Activated naive CD8-positive, alpha-beta T cell treated with anti-CD3 and anti-CD28 coated beads, Interleukin-2, amount 10 ng/mL, durations not matched to agents 7 days and 5 days (primary cell): ENCODE measurements around the gene NUP93. TPM values are rescaled to one million over a fixed set of nuclear protein-coding genes. Genes with fewer than 3 reads are reported as not detected.

ENCODE experiments used
- ATAC-seq: fragments of 150-1000 bp; cut with Tn5 transposase; one replicate; pipeline ENCODE4 v1.10.0; 2021; ENCODE audit warnings: low read depth, moderate library complexity
- POLR2A ChIA-PET: fragments of 350-600 bp; sonication (Branson Sonifier 250); formaldehyde crosslinking; loops from one replicate; lab custom pipeline; 2021; ENCODE audit warnings: antibody characterized with exemption; lab: Charles Lee
- DNase-seq: peaks from one replicate; pipeline ENCODE4 v3.0.0; 2021
- H3K27ac Mint-ChIP-seq: one replicate; pipeline ENCODE4 v1.8.0; 2022; ENCODE audit warnings: mild to moderate bottlenecking, mixed read lengths
- H3K27me3 Mint-ChIP-seq: one replicate; pipeline ENCODE4 v1.8.0; 2022; ENCODE audit warnings: mild to moderate bottlenecking, moderate library complexity, mixed read lengths
- H3K36me3 Mint-ChIP-seq: one replicate; pipeline ENCODE4 v1.8.0; 2021; ENCODE audit warnings: mild to moderate bottlenecking, mixed read lengths
- H3K4me1 Mint-ChIP-seq: one replicate; pipeline ENCODE4 v1.8.0; 2021; ENCODE audit warnings: mixed read lengths
- H3K4me3 Mint-ChIP-seq: one replicate; pipeline ENCODE4 v1.8.0; 2022; ENCODE audit warnings: mild to moderate bottlenecking, moderate library complexity, mixed read lengths
- H3K9me3 Mint-ChIP-seq: one replicate; pipeline ENCODE4 v1.8.0; 2021; ENCODE audit warnings: mixed read lengths
- total RNA-seq, 2 experiments: library from RNA; stranded (reverse); gene quantifications; one replicate each; pipeline ENCODE4 v1.2.3, GENCODE V29; 2021

Gene NUP93
- total RNA-seq, 2 experiments from 2014 or later: 89.5 to 92.5 TPM

DNA sequence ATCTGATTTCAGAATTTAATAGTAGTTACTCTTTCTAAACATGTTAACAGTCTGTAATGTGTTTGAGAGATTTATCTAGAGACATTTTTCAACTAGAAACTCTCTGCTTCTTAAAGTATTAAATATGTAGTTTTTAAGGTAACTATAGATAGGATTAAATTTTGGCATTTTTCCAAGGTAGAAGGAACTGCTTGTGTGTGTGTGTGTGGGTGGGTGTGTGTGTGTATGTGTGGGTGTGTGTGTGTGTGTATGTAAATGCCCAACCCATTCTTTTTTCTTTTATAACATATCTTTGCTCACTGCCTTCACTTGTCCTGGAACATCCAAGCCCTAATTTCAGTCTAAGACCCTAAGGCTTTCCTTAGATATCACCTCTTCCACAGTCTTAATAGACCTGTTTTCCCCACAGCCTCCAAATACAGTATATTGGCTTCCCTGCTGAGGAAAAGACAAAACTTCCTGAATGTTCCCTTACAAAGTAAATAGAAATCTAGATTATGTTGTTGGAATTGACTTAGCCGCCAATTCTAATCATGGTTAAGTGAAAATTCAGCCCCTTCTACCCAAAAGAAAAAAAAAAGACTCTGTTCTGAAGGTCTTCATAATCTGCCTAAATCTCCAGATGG, 33.5 kb downstream of the NUP93 start:
- DNase-seq: no peak
- Mint-ChIP-seq H3K27me3 (no peaks in the 10 kb centered on the region), H3K27ac (no peak overlapping the region), H3K36me3 (peaks cover 28% of the 10 kb centered on the region), H3K4me3 (no peak overlapping the region), H3K9me3 (no peaks in the 10 kb centered on the region), H3K4me1 (peaks cover 6% of the 10 kb centered on the region)
- POLR2A ChIA-PET: no interaction called here
- ATAC-seq: no peak

GRCh38 chr16:56764835-56765234, 34.9 kb downstream of the NUP93 start:
- POLR2A ChIA-PET: no interaction called here
- H3K9me3 Mint-ChIP-seq: no peaks in the 10 kb centered on the region
- no peak overlapping the region for H3K27ac Mint-ChIP-seq
- no peak for ATAC-seq
- peaks cover 3% of the 10 kb centered on the region for H3K4me1 Mint-ChIP-seq
- H3K4me3 Mint-ChIP-seq: no peak overlapping the region
- no peak for DNase-seq
- no peaks in the 10 kb centered on the region for H3K27me3 Mint-ChIP-seq
- peaks cover 15% of the 10 kb centered on the region for H3K36me3 Mint-ChIP-seq

- Mint-ChIP-seq H3K4me1 (peaks cover 3% of the 10 kb centered on the region), H3K4me3 (no peak overlapping the region)
These were observed 36.0 kb downstream of the NUP93 start for GRCh38 chr16:56765949-56766348.

DNA sequence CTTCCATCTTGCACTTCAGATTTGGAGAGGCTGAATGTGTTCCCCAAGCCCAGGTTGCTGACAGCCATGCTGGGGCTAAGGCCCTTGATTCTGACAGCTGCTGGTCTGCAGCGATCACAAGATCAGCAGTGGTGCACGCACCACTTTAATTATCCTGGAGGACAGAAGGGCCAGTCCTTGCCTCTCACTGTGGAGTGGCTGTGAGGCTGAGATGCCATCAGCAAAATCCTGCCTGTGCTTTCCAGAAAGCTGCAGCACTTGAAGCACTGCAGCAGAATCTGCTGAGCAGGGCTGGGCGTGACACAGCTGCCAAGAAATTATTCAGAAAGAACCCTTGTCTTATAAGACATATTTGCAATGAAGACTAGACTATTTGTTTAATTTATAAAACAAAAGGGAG, 37.1 kb downstream of the NUP93 start:
- Mint-ChIP-seq H3K4me1 (peaks cover 10% of the 10 kb centered on the region), H3K9me3 (no peaks in the 10 kb centered on the region), H3K27me3 (no peaks in the 10 kb centered on the region), H3K4me3 (no peak overlapping the region), H3K36me3 (peaks cover 13% of the 10 kb centered on the region), H3K27ac (no peak overlapping the region)
- DNase-seq (no peak), ATAC-seq (no peak)
- POLR2A ChIA-PET: no interaction called here

More at GRCh38 chr16:56765949-56766348, 36.0 kb downstream of the NUP93 start:
- no peak overlapping the region for H3K27ac Mint-ChIP-seq
- H3K27me3 Mint-ChIP-seq: no peaks in the 10 kb centered on the region
- H3K9me3 Mint-ChIP-seq: no peaks in the 10 kb centered on the region
- ATAC-seq (no peak), DNase-seq (no peak)
- H3K36me3 Mint-ChIP-seq: peaks cover 16% of the 10 kb centered on the region
- POLR2A ChIA-PET: no interaction called here

GRCh38 chr16:56769677-56770076, 39.7 kb downstream of the NUP93 start:
- peaks cover 7% of the 10 kb centered on the region for H3K36me3 Mint-ChIP-seq
- H3K27me3 Mint-ChIP-seq: no peaks in the 10 kb centered on the region
- H3K4me3 Mint-ChIP-seq: no peak overlapping the region
- no peak for DNase-seq
- H3K4me1 Mint-ChIP-seq: peaks cover 21% of the 10 kb centered on the region
- ATAC-seq: no peak
- POLR2A ChIA-PET: no interaction called here
- no peak overlapping the region for H3K27ac Mint-ChIP-seq
- no peaks in the 10 kb centered on the region for H3K9me3 Mint-ChIP-seq

DNA sequence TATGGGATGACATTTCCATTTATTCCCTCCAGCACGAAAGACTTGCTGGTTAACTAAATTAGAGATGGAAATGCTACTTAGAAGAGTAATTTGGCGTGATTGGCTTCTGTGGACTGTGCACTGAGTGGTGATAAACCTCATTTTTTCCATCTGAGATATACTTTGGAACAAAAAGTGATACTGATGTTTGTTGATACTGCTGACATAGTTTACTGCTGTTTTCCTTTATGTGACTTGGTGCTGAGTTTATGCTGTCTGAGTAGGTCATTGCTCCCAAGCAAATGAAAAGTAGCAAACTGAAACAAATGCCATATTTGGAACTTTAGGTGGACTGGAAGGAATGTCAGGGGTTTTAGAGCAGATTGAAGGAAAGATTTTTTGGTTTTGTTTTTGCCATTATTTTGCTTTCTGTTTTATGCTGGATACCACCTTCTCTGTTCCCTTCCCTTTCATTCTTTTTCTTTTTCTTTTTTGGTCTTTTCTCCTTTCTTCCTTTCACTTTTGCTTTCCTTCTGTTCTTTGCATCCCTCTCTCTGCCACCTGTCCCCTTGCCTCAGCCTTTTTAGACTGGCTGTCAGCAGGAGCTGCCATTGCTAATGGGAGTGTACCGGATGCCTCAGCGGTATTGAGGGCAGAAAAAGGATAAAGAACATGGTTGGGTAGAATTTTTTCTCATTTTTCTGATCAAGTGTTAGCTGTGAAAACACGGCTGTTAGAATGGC, 41.8 kb downstream of the NUP93 start:
- no peaks in the 10 kb centered on the region for H3K9me3 Mint-ChIP-seq
- ATAC-seq: peak; percentile 47
- peak overlapping the region; percentile 78 for H3K27ac Mint-ChIP-seq
- peaks cover 7% of the 10 kb centered on the region for H3K36me3 Mint-ChIP-seq
- peak overlapping the region; percentile 68 for H3K4me3 Mint-ChIP-seq
- peaks cover 21% of the 10 kb centered on the region for H3K4me1 Mint-ChIP-seq
- POLR2A ChIA-PET: no interaction called here
- DNase-seq: no peak
- H3K27me3 Mint-ChIP-seq: no peaks in the 10 kb centered on the region

DNA sequence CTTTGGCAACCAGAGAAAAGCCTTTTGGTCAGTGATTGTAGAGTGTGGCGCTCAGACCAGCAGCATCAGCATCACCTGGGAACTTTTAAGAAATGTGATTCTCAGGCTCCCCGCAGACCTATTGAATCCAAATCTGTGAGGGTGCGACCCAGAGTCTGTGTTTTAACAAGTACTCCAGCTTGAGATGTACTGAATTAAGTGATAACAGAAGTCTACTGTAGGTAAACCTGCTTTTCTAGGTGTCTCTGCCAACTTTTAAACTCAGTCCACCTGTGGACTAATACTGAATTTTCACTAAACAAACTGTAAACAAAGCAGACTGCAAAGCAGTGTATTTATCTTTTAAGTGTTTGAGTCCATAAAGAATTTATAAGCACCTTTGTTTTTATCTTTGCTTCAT, 43.6 kb downstream of the NUP93 start:
- no peak for DNase-seq
- peaks cover 21% of the 10 kb centered on the region for H3K4me1 Mint-ChIP-seq
- H3K27ac Mint-ChIP-seq: no peak overlapping the region
- POLR2A ChIA-PET: no interaction called here
- H3K27me3 Mint-ChIP-seq: no peaks in the 10 kb centered on the region
- no peaks in the 10 kb centered on the region for H3K9me3 Mint-ChIP-seq
- ATAC-seq: no peak
- peaks cover 9% of the 10 kb centered on the region for H3K36me3 Mint-ChIP-seq
- H3K4me3 Mint-ChIP-seq: no peak overlapping the region

- H3K4me3 Mint-ChIP-seq: no peak overlapping the region
- no peak overlapping the region for H3K27ac Mint-ChIP-seq
- POLR2A ChIA-PET: interaction anchor here (0.6 to 0.7 kb wide), 2 partner anchors 9 to 84 kb away, joined by 3 read pairs; no protein-coding TSS in a partner anchor
- peaks cover 10% of the 10 kb centered on the region for H3K36me3 Mint-ChIP-seq
- ATAC-seq (no peak), DNase-seq (no peak)
- no peaks in the 10 kb centered on the region for H3K9me3 Mint-ChIP-seq
- H3K27me3 Mint-ChIP-seq: no peaks in the 10 kb centered on the region
- H3K4me1 Mint-ChIP-seq: peaks cover 21% of the 10 kb centered on the region
These were observed 44.2 kb downstream of the NUP93 start for GRCh38 chr16:56774016-56774680.

DNA sequence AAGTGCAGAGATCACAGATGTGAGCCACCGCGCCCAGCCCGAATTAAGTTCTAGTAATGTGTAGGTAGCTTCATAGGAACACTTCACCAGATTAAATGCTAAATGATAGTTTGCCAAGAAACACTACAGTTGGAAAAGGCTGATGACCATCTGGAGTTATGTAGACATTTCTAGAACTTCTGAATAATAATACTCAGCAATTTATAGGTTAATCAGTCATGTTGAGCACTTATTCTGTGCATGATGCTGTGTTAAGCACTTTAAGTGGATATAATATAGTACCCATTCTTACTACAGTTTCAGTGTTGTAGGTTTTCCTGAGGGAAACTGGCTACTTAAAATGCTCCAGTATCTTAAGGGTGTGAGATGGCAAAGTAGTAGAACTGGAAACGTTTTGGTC, 45.2 kb downstream of the NUP93 start:
- POLR2A ChIA-PET: no interaction called here
- Mint-ChIP-seq H3K9me3 (no peaks in the 10 kb centered on the region), H3K4me3 (no peak overlapping the region), H3K4me1 (peaks cover 24% of the 10 kb centered on the region), H3K36me3 (peaks cover 8% of the 10 kb centered on the region), H3K27ac (no peak overlapping the region), H3K27me3 (peaks cover 2% of the 10 kb centered on the region)
- ATAC-seq (no peak), DNase-seq (no peak)

DNA sequence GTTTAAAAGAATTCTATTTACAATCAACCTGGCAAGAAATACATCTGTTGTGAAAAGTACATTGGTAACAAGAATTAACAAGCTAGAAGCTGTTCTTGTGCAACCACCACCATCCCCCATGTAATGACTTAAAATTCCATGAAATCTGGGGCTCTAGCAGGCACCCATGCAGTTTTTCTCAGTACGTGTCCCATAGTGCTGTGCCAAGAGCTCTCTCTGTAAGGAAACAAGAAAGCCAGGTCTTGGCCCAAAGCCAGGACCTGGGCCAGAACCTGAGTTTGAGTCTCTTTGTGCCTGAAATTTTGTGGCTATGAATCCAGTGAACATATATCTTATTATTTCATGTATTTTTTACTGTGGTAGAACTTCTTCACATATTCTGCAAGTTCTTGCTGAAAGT, 46.6 kb downstream of the NUP93 start:
- peaks cover 2% of the 10 kb centered on the region for H3K27me3 Mint-ChIP-seq
- no peak overlapping the region for H3K4me3 Mint-ChIP-seq
- DNase-seq (no peak), ATAC-seq (no peak)
- peaks cover 31% of the 10 kb centered on the region for H3K4me1 Mint-ChIP-seq
- POLR2A ChIA-PET: no interaction called here
- H3K9me3 Mint-ChIP-seq: no peaks in the 10 kb centered on the region
- H3K27ac Mint-ChIP-seq: no peak overlapping the region
- peaks cover 6% of the 10 kb centered on the region for H3K36me3 Mint-ChIP-seq

GRCh38 chr16:56777001-56777400, 47.1 kb downstream of the NUP93 start:
- POLR2A ChIA-PET: no interaction called here
- Mint-ChIP-seq H3K27me3 (peaks cover 2% of the 10 kb centered on the region), H3K27ac (no peak overlapping the region), H3K9me3 (no peaks in the 10 kb centered on the region), H3K4me3 (no peak overlapping the region), H3K36me3 (peaks cover 6% of the 10 kb centered on the region), H3K4me1 (peaks cover 29% of the 10 kb centered on the region)
- no peak for ATAC-seq
- no peak for DNase-seq

GRCh38 chr16:56777482-56777881, 47.6 kb downstream of the NUP93 start:
- H3K27me3 Mint-ChIP-seq: peaks cover 2% of the 10 kb centered on the region
- POLR2A ChIA-PET: no interaction called here
- peaks cover 24% of the 10 kb centered on the region for H3K4me1 Mint-ChIP-seq
- no peak overlapping the region for H3K27ac Mint-ChIP-seq
- peaks cover 6% of the 10 kb centered on the region for H3K36me3 Mint-ChIP-seq
- DNase-seq (no peak), ATAC-seq (no peak)
- no peaks in the 10 kb centered on the region for H3K9me3 Mint-ChIP-seq
- no peak overlapping the region for H3K4me3 Mint-ChIP-seq

- DNase-seq: no peak
- Mint-ChIP-seq H3K36me3 (peaks cover 6% of the 10 kb centered on the region), H3K4me1 (peaks cover 16% of the 10 kb centered on the region), H3K9me3 (no peaks in the 10 kb centered on the region), H3K27me3 (peaks cover 2% of the 10 kb centered on the region), H3K27ac (no peak overlapping the region), H3K4me3 (no peak overlapping the region)
- no peak for ATAC-seq
- POLR2A ChIA-PET: no interaction called here
These were observed 50.0 kb downstream of the NUP93 start for GRCh38 chr16:56779906-56780305.

GRCh38 chr16:56780646-56781045, 50.7 kb downstream of the NUP93 start:
- POLR2A ChIA-PET: no interaction called here
- Mint-ChIP-seq H3K36me3 (peaks cover 6% of the 10 kb centered on the region), H3K27ac (peak overlapping the region; percentile 16), H3K9me3 (no peaks in the 10 kb centered on the region), H3K27me3 (peaks cover 2% of the 10 kb centered on the region), H3K4me3 (peak overlapping the region; percentile 16), H3K4me1 (peaks cover 16% of the 10 kb centered on the region)
- ATAC-seq (peak; percentile 56), DNase-seq (no peak)
